Caco-2 (cell line): ENCODE data around the gene MYL6. TPM values are rescaled to one million over a fixed set of nuclear protein-coding genes. Genes with fewer than 3 reads are reported as not detected.

ENCODE experiments used
- BruUV-seq: library from RNA; stranded (reverse); fragments of 400-500 nt; replicated peaks from 2 replicates; lab custom pipeline; 2021; lab: Mats Ljungman, UMichigan
- CTCF ChIA-PET: fragments of 300-600 bp; sonication (Branson Sonifier 250); formaldehyde crosslinking; loops from one replicate; lab custom pipeline; 2022; ENCODE audit warnings: antibody characterized with exemption; lab: Charles Lee
- POLR2A ChIA-PET: fragments of 300-600 bp; sonication (Branson Sonifier 250); formaldehyde crosslinking; loops from one replicate; lab custom pipeline; 2022; ENCODE audit warnings: antibody characterized with exemption; lab: Charles Lee
- DNase-seq, 2 experiments: peaks; one replicate each; pipeline versions ENCODE4 v3.0.0 to v3.0.0-alpha.2; 2020 to 2022
- H3K27me3 ChIP-seq: replicated peaks from 2 replicates; pipeline ENCODE4 v1.6.0; 2011; ENCODE audit warnings: low read length; ENCODE audit not compliant: control insufficient read depth, insufficient read depth
- H3K36me3 ChIP-seq: 2 replicates; pipeline ENCODE4 v1.5.1; 2011; ENCODE audit warnings: low read length; ENCODE audit not compliant: control insufficient read depth, insufficient read depth
- H3K4me1 ChIP-seq: fragments of 250-450 bp; sonication (Bioruptor Pico); 2 replicates; pipeline ENCODE4 v1.5.1; 2020; ENCODE audit warnings: mild to moderate bottlenecking
- H3K4me3 ChIP-seq: 2 replicates; pipeline ENCODE4 v1.5.1; 2011; ENCODE audit warnings: low read depth, mild to moderate bottlenecking, control low read depth, low read length
- H3K9me3 ChIP-seq: fragments of 250-450 bp; sonication (Bioruptor Pico); 2 replicates; pipeline ENCODE4 v1.5.1; 2020; ENCODE audit warnings: mild to moderate bottlenecking, moderate library complexity
- H3K27ac Mint-ChIP-seq: one replicate; pipeline ENCODE4 v1.8.0; 2022; ENCODE audit warnings: mixed read lengths; ENCODE audit not compliant: unreplicated experiment
- H3K27me3 Mint-ChIP-seq: one replicate; pipeline ENCODE4 v1.8.0; 2022; ENCODE audit warnings: mixed read lengths; ENCODE audit not compliant: insufficient read depth, unreplicated experiment
- H3K36me3 Mint-ChIP-seq: one replicate; pipeline ENCODE4 v1.8.0; 2022; ENCODE audit warnings: mild to moderate bottlenecking, mixed read lengths; ENCODE audit not compliant: insufficient read depth, unreplicated experiment
- H3K4me1 Mint-ChIP-seq: one replicate; pipeline ENCODE4 v1.8.0; 2022; ENCODE audit warnings: low read depth, mixed read lengths; ENCODE audit not compliant: unreplicated experiment
- H3K4me3 Mint-ChIP-seq: one replicate; pipeline ENCODE4 v1.8.0; 2022; ENCODE audit warnings: mild to moderate bottlenecking, moderate library complexity, mixed read lengths; ENCODE audit not compliant: unreplicated experiment
- H3K9me3 Mint-ChIP-seq: one replicate; pipeline ENCODE4 v1.8.0; 2022; ENCODE audit warnings: mixed read lengths; ENCODE audit not compliant: unreplicated experiment
- CTCF ChIP-seq, 2 experiments: fragments of 200-600 bp in 1 of 2; IDR thresholded peaks; 1 replicate in 1 of 2; 2 replicates in 1 of 2; pipeline versions ENCODE4 v1.5.1 to v1.8.0; 2011 to 2022; ENCODE audit warnings: antibody characterized with exemption in 1 of 2, control low read depth in 1 of 2, inconsistent platforms in 1 of 2, low read depth in 1 of 2, low read length in 1 of 2, mild to moderate bottlenecking in 1 of 2, moderate library complexity in 1 of 2; ENCODE audit not compliant: insufficient read depth in 1 of 2, severe bottlenecking in 1 of 2, unreplicated experiment in 1 of 2
- intact Hi-C: fragments of 100-400 bp; cut with micrococcal nuclease; formaldehyde crosslinking; loops from one replicate; pipeline ENCODE4 v1.10.0; 2022; ENCODE audit not compliant: unreplicated experiment
- total RNA-seq: library from RNA; stranded (reverse); gene quantifications from 2 replicates; pipeline ENCODE4 v1.2.3, GENCODE V29; 2022

The MYL6 gene
- total RNA-seq, 1 experiment from 2014 or later, result 960 TPM

GRCh38 chr12:56162468-56163290, 4.5 kb downstream of the MYL6 start:
- H3K27me3 ChIP-seq, result no peaks in the 10 kb centered on the region
- Mint-ChIP-seq H3K9me3 (no peaks in the 10 kb centered on the region), H3K4me3 (peak overlapping the region; percentile 25), H3K27me3 (no peaks in the 10 kb centered on the region), H3K4me1 (peaks cover 25% of the 10 kb centered on the region), H3K36me3 (peaks cover 99% of the 10 kb centered on the region), H3K27ac (no peak overlapping the region)
- H3K36me3 ChIP-seq, result peaks cover 3% of the 10 kb centered on the region
- ChIA-PET POLR2A (interaction anchor here (0.6 to 1.4 kb wide), 4 partner anchors 11 to 197 kb away, joined by 3 to 8 read pairs (median 5); partner anchors contain the start of genes ESYT1, MYL6B and STAT2), CTCF (interaction anchor here (0.6 to 1.7 kb wide), 6 partner anchors 11 to 154 kb away, joined by 3 to 6 read pairs (median 4); partner anchors contain the start of genes ESYT1, MYL6B and ZC3H10)
- DNase-seq, result no peak
- peaks cover 14% of the 10 kb centered on the region for H3K4me1 ChIP-seq
- no peak for TF ChIP-seq CTCF (IDR thresholded peaks at IDR 0.05; ENCODE audit: insufficient read depth in 1 of 2, low read depth in 1 of 2, low read length in 1 of 2, severe bottlenecking in 1 of 2, unreplicated experiment in 1 of 2)
- H3K4me3 ChIP-seq, result no peak overlapping the region
- TSS peak; percentile 23 for BruUV-seq
- intact Hi-C loops, result no loop called here
- H3K9me3 ChIP-seq, result no peaks in the 10 kb centered on the region

- BruUV-seq, result no TSS peak
- H3K36me3 Mint-ChIP-seq, result peaks cover 96% of the 10 kb centered on the region
- no peak for TF ChIP-seq CTCF (IDR thresholded peaks at IDR 0.05; ENCODE audit: insufficient read depth in 1 of 2, low read depth in 1 of 2, low read length in 1 of 2, severe bottlenecking in 1 of 2, unreplicated experiment in 1 of 2)
- H3K4me1 Mint-ChIP-seq, result peaks cover 27% of the 10 kb centered on the region
- no peaks in the 10 kb centered on the region for H3K27me3 ChIP-seq
- H3K9me3 ChIP-seq, result no peaks in the 10 kb centered on the region
- ChIA-PET CTCF (interaction anchor here (1.3 to 1.5 kb wide), 2 partner anchors 12 to 36 kb away, joined by 4 to 5 read pairs; partner anchors contain the start of genes ESYT1 and MYL6B), POLR2A (interaction anchor here (0.6 to 1.4 kb wide), 3 partner anchors 36 to 196 kb away, joined by 3 to 8 read pairs (median 3); partner anchors contain the start of genes ESYT1 and STAT2)
- intact Hi-C loops, result no loop called here
- no peak overlapping the region for H3K4me3 Mint-ChIP-seq
- no peak overlapping the region for H3K4me3 ChIP-seq
- H3K27ac Mint-ChIP-seq, result peak overlapping the region; percentile 73
- no peaks in the 10 kb centered on the region for H3K27me3 Mint-ChIP-seq
- H3K4me1 ChIP-seq, result peaks cover 14% of the 10 kb centered on the region
- H3K9me3 Mint-ChIP-seq, result no peaks in the 10 kb centered on the region
- H3K36me3 ChIP-seq, result peaks cover 3% of the 10 kb centered on the region
- DNase-seq, result no peak
These were observed 5.6 kb downstream of the MYL6 start for GRCh38 chr12:56163533-56164344.

GRCh38 chr12:56164345-56164729, 6.2 kb downstream of the MYL6 start:
- Histone ChIP-seq H3K4me1 (peaks cover 14% of the 10 kb centered on the region), H3K27me3 (no peaks in the 10 kb centered on the region), H3K4me3 (no peak overlapping the region), H3K9me3 (no peaks in the 10 kb centered on the region), H3K36me3 (peaks cover 3% of the 10 kb centered on the region; the same call in 1 of the 2 replicates)
- H3K27ac Mint-ChIP-seq, result peak overlapping the region; percentile 73
- CTCF ChIA-PET, result no interaction called here
- POLR2A ChIA-PET, result no interaction called here
- no peak overlapping the region for H3K4me3 Mint-ChIP-seq
- intact Hi-C loops, result no loop called here
- H3K36me3 Mint-ChIP-seq, result peaks cover 96% of the 10 kb centered on the region
- DNase-seq, result no peak
- no peak for TF ChIP-seq CTCF (IDR thresholded peaks at IDR 0.05; ENCODE audit: insufficient read depth in 1 of 2, low read depth in 1 of 2, low read length in 1 of 2, severe bottlenecking in 1 of 2, unreplicated experiment in 1 of 2)
- BruUV-seq, result no TSS peak
- peaks cover 27% of the 10 kb centered on the region for H3K4me1 Mint-ChIP-seq
- no peaks in the 10 kb centered on the region for H3K9me3 Mint-ChIP-seq
- no peaks in the 10 kb centered on the region for H3K27me3 Mint-ChIP-seq
